Prostate gland (tissue), 2 donors: ENCODE data around the gene LENG8.

ENCODE experiments used
- POLR2A ChIP-seq: fragments of 450-650 bp; IDR thresholded peaks from one replicate; pipeline ENCODE4 v1.6.1; 2016; ENCODE audit warnings: antibody characterized with exemption, mild to moderate bottlenecking
- POLR2AphosphoS5 ChIP-seq: sonication (generic); formaldehyde crosslinking; IDR thresholded peaks from one replicate; pipeline ENCODE4 v1.6.1; 2017; ENCODE audit warnings: antibody characterized with exemption
- TF ChIP-seq, protein P1 (sequence below), 4 experiments: fragments of 200-600 bp in 2 of 4; fragments of 450-650 bp in 2 of 4; sonication (generic) in 2 of 4; IDR thresholded peaks; 1 replicate in 3 of 4; 2 replicates in 1 of 4; pipeline ENCODE4 v1.5.1; 2016 to 2019; ENCODE audit warnings: antibody characterized with exemption in 4 of 4, mild to moderate bottlenecking in 2 of 4, moderate library complexity in 2 of 4

DNA sequence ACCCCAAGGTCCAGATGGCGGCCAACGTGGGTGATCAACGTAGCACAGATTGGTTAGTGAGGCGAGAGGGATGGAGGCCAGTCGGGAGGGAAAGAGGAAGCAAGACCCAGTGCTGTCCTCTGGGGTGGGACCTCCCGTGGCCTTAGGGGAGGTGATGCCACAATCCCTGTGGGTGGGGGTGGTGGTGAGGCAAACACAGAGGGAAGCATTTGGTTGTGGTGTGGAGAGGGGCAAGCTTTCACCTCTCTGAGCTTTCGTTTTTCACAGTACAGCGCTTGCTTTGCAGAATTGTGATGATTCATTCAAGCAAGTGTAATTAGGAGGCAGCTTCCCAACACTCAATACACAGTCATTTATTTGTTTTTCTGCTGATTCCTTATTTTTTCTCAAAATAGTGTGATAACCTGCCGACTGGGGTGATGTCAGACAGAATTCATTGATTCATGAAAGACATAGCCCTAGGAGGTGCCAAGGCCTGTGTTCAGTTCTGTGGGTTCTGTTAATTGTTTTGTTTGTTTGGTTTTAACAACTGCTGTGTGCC lies 2.4 kb downstream of the LENG8 start:
- TF ChIP-seq POLR2A, result no peak
- no peak for TF ChIP-seq POLR2AphosphoS5
- TF ChIP-seq, protein P1, sequence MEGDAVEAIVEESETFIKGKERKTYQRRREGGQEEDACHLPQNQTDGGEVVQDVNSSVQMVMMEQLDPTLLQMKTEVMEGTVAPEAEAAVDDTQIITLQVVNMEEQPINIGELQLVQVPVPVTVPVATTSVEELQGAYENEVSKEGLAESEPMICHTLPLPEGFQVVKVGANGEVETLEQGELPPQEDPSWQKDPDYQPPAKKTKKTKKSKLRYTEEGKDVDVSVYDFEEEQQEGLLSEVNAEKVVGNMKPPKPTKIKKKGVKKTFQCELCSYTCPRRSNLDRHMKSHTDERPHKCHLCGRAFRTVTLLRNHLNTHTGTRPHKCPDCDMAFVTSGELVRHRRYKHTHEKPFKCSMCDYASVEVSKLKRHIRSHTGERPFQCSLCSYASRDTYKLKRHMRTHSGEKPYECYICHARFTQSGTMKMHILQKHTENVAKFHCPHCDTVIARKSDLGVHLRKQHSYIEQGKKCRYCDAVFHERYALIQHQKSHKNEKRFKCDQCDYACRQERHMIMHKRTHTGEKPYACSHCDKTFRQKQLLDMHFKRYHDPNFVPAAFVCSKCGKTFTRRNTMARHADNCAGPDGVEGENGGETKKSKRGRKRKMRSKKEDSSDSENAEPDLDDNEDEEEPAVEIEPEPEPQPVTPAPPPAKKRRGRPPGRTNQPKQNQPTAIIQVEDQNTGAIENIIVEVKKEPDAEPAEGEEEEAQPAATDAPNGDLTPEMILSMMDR (IDR thresholded peaks at IDR 0.05), result no peak
